ENCODE results near the gene SPG11.
"Not testable (repeated sequence)": the region's sequence is repeated elsewhere in the genome, so short reads cannot be mapped to it uniquely, and the experiment has no call there.

Gene SPG11, protein sequence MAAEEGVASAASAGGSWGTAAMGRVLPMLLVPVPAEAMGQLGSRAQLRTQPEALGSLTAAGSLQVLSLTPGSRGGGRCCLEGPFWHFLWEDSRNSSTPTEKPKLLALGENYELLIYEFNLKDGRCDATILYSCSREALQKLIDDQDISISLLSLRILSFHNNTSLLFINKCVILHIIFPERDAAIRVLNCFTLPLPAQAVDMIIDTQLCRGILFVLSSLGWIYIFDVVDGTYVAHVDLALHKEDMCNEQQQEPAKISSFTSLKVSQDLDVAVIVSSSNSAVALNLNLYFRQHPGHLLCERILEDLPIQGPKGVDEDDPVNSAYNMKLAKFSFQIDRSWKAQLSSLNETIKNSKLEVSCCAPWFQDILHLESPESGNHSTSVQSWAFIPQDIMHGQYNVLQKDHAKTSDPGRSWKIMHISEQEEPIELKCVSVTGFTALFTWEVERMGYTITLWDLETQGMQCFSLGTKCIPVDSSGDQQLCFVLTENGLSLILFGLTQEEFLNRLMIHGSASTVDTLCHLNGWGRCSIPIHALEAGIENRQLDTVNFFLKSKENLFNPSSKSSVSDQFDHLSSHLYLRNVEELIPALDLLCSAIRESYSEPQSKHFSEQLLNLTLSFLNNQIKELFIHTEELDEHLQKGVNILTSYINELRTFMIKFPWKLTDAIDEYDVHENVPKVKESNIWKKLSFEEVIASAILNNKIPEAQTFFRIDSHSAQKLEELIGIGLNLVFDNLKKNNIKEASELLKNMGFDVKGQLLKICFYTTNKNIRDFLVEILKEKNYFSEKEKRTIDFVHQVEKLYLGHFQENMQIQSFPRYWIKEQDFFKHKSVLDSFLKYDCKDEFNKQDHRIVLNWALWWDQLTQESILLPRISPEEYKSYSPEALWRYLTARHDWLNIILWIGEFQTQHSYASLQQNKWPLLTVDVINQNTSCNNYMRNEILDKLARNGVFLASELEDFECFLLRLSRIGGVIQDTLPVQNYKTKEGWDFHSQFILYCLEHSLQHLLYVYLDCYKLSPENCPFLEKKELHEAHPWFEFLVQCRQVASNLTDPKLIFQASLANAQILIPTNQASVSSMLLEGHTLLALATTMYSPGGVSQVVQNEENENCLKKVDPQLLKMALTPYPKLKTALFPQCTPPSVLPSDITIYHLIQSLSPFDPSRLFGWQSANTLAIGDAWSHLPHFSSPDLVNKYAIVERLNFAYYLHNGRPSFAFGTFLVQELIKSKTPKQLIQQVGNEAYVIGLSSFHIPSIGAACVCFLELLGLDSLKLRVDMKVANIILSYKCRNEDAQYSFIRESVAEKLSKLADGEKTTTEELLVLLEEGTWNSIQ (N-terminal part only)

DNA sequence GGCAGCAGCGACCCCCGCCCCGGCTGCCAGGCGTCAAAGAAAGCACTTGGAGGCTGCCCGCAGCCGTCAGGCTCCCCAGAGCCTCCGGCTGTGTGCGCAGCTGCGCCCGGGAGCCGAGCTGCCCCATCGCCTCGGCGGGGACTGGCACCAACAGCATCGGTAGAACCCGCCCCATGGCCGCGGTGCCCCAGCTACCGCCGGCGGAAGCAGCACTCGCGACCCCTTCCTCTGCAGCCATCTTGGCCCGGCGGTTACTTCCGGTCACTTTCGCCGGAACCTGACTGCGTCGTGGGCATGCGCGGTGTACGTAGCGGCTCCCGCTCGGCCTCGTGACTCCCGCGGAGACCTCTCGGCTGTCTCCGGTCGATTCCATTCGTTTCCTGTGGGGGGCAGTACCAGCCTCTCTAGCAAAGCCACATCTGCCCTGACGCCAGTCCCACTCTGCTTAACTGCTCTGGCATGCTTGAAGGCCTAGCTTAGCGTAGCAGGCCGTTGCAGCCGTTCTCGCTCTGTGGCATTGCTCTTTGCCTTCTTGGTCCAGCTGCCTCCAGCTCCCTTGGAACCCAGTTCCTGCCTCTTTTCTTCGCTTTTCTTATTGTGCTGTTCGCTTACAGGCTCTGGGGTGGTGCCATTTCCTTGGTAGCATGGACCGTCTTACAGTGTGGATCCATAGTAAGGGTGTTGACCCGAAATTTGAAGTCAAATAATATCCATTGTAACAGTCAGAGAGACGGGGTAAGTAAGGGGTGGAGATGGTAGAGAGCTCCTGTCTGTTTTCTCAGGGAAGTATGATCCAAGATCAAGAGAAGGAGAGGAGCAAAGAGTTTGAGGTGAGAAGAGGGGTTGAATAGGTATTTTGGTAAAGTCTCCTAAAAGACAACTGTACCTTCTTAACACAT is at the start of gene SPG11:
TSS of gene SPG11 (minus strand) at position 253 of the 899 bp plus-strand sequence. CDS start at position 238, 15 bp downstream.
- DNase-seq: peak; percentile 95

DNA sequence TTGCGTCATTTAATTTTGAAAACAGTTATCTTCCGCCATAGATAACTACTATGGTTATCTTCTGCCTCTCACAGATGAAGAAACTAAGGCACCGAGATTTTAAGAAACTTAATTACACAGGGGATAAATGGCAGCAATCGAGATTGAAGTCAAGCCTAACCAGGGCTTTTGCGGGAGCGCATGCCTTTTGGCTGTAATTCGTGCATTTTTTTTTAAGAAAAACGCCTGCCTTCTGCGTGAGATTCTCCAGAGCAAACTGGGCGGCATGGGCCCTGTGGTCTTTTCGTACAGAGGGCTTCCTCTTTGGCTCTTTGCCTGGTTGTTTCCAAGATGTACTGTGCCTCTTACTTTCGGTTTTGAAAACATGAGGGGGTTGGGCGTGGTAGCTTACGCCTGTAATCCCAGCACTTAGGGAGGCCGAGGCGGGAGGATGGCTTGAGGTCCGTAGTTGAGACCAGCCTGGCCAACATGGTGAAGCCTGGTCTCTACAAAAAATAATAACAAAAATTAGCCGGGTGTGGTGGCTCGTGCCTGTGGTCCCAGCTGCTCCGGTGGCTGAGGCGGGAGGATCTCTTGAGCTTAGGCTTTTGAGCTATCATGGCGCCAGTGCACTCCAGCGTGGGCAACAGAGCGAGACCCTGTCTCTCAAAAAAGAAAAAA is 49.0 kb upstream of the SPG11 start:
- peak; percentile 46 for DNase-seq

DNA sequence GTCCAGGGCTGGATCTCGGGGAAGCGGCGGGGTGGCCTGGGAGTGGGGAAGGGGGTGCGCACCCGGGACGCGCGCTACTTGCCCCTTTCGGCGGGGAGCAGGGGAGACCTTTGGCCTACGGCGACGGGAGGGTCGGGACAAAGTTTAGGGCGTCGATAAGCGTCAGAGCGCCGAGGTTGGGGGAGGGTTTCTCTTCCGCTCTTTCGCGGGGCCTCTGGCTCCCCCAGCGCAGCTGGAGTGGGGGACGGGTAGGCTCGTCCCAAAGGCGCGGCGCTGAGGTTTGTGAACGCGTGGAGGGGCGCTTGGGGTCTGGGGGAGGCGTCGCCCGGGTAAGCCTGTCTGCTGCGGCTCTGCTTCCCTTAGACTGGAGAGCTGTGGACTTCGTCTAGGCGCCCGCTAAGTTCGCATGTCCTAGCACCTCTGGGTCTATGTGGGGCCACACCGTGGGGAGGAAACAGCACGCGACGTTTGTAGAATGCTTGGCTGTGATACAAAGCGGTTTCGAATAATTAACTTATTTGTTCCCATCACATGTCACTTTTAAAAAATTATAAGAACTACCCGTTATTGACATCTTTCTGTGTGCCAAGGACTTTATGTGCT is 48.4 kb upstream of the SPG11 start:
- DNase-seq: no peak

GRCh38 chr15:44711096-44711742 is 47.8 kb upstream of the SPG11 start, which contains the start of the genes B2M and PATL2:
Gene B2M (plus strand): TSS chr15:44711517. CDS start chr15:44711547, 30 bp downstream.
Gene PATL2 (minus strand): TSS chr15:44711323. CDS start chr15:44676490, 34,833 bp downstream.
- DNase-seq: peak; percentile 94

DNA sequence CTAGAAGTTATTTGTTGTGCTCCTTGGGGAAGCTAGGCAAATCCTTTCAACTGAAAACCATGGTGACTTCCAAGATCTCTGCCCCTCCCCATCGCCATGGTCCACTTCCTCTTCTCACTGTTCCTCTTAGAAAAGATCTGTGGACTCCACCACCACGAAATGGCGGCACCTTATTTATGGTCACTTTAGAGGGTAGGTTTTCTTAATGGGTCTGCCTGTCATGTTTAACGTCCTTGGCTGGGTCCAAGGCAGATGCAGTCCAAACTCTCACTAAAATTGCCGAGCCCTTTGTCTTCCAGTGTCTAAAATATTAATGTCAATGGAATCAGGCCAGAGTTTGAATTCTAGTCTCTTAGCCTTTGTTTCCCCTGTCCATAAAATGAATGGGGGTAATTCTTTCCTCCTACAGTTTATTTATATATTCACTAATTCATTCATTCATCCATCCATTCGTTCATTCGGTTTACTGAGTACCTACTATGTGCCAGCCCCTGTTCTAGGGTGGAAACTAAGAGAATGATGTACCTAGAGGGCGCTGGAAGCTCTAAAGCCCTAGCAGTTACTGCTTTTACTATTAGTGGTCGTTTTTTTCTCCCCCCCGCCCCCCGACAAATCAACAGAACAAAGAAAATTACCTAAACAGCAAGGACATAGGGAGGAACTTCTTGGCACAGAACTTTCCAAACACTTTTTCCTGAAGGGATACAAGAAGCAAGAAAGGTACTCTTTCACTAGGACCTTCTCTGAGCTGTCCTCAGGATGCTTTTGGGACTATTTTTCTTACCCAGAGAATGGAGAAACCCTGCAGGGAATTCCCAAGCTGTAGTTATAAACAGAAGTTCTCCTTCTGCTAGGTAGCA is 47.0 kb upstream of the SPG11 start:
- peak; percentile 9 for DNase-seq

DNA sequence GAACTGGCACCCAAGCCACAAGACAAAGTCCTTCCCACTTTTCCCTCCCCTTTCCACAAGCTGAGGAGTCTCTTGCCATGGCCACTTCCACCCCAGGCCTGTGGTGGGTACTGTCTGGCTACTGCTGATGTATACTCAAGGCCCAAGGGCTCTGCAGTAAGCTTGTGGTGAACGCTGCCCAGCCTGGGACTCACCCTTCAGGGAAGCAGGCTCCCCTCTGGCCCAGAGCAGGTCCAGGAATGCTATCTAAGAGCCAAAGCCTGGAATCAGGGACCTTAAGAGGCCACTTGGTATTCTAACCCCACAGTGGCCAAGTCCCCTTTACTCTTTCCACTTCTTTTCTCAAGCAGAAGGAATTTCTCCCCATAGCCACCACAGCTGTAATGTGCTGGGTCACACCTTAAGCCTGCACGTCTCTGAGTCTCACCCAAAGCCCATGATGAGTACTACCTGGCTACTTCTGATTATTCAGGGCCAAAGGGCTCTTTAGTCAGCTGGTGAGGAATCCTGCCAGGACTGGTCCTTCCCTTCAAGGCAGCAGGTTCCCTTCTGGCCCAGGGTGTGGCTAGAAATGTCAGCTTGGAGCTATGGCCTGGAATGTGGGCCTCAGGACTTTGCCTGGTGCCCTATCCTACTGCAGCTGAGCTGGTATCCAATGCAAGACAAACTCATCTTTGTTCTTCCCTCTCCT is 43.6 kb upstream of the SPG11 start:
- no peak for DNase-seq

GRCh38 chr15:44706401-44706800 is 42.9 kb upstream of the SPG11 start:
- DNase-seq: no peak

DNA sequence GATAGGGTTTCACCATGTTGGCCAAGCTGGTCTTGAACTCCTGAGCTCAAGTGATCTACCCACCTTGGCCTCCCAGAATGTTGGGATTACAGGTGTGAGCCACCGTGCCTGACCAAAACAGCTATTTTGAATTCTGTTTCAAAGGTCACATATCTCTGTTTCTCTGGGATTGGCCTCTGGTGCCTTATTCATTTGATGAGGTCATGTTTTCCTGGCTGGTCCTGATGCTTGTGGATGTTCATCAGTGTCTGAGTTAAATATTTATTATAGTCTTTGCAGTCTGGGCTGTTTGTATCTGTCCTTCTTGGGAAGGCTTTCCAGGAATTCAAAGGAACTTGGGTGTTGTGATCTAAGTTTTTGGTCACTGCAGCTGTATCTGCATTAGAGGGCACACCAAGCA is 42.5 kb upstream of the SPG11 start:
- no peak for DNase-seq

GRCh38 chr15:44700676-44701075 is 37.2 kb upstream of the SPG11 start:
- DNase-seq: not testable (repeated sequence)

DNA sequence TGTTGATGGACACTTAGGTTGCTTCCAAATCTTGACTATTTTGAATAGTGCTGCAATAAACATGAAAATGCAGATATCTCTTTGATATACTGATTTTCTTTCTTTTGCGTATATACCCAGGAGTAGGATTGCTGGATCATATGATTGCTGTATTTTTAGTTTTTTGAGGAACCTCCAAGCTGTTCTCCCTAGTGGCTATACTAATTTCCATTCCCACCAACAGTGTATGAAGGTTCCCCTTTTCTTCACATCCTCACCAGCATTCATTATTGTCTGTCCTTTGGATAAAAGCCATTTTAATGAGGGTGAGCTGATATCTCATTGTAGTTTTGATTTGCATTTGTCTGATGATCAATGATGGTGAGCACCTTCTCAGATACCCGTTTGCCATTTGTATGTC is 35.2 kb upstream of the SPG11 start:
- no peak for DNase-seq

DNA sequence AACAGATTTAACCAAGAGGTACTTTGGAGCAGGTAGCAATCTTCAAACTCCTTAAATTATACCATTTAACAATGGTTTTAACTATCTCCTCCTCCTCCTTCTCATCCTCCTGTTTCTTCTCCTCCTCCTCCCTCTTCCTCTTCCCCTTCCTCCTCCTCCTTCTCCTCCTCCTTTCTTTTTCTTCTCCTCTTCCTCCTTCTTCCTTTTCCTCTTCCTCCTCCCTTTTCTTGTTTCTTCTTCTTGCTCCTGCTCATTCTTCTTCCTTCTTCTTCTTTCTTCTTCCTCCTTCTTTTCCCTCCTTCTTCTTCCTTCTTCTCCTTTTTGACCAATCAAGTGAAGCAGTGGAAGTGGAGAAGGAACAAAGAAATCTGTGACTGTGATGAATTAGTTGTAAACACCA is 33.6 kb upstream of the SPG11 start:
- no peak for DNase-seq

DNA sequence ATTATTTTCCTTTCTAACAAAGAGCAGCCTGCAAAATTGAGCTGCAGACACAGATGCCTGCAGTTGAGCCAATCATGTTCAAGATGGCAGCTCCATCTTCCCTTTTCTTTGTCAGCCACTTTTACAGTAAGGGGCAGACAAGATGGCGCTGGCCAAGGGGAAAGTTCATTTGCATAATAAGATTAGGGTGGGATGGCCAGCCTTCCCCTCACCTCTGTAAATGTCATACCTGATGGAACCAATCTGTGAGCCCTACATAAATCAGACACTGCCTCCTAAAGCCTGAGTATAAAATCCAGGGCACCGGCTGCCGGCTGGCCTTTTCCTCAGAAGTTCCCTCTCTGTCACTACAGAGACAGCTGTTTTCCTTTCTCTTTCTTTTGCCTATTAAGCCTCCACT is 31.8 kb upstream of the SPG11 start:
- DNase-seq: no peak

DNA sequence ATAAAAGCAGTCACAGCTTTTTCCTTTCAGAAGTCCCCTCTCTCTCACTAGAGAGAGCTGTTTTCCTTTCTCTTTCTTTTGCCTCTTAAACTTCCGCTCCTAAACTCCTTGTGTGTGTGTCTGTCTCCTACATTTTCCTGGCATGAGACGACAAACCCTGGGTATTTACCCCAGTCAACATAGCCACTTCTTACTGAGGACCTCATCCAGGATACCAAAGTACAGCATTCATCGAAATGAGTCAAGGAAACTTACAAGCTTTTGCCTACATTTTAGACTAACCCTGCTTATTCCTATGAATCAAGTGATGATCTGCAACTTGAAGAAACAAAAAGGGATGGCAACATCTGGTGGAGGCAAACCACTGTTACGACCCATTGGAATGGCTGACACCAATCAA is 31.0 kb upstream of the SPG11 start:
- no peak for DNase-seq

DNA sequence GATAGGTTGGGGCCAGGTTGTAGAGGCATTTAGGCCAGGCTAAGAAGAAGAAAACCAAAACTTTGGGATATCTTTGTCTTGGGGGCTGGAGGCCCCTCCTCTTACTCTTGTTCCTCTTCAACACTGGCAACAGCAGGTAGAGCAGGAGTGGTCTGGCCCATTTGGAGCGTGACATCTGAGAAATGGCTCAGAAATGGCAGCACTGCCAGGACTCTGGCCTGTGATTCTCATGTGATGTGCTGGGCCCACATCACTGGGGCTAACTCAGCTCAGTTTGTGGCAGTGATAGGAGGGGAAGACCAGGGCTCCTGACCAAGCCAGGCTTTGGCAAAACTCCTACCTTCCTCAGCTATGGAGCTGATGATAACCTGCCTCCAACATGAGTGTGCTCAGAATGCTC is 29.2 kb upstream of the SPG11 start:
- no peak for DNase-seq

DNA sequence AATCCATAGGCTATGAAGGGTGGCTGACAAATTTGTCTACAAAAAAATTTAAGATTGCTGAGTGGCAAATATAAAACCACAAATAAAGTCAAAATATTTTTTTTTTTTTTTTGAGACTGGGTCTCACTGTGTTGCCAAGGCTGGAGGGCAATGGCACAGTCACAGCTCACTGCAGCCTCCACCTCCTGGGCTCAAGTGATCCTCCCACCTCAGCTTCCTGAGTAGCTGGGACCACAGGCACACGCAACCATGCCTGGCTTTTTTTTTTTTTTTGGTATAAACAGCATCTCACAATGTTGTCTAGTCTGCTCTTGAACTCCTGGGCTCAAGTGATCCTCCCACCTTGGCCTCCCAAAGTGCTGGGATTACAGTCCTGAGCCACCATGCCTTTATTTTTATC is 26.8 kb upstream of the SPG11 start:
- DNase-seq: not testable (repeated sequence)

DNA sequence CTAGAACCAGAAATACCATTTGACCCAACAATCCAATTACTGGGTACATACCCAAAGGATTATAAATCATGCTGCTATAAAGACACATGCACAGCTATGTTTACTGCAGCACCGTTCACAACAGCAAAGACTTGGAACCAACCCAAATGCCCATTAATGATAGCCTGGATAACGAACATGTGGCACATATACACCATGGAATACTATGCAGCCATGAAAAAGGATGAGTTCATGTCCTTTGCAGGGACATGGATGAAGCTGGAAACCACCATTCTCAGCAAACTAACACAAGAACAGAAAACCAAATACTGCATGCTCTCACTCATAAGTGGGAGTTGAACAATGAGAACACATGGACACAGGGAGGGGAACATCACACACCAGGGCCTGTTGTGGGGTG is 25.9 kb upstream of the SPG11 start:
- not testable (repeated sequence) for DNase-seq

GRCh38 chr15:44682809-44683682 is 19.6 kb upstream of the SPG11 start:
- peak; percentile 62 for DNase-seq

All from NCI-H1436 (cell line).